ENCODE measurements around the gene NCEH1.

NCEH1 gene

GRCh38 chr3:172651936-172652625, 58.8 kb downstream of the NCEH1 start:
- Histone ChIP-seq H3K4me1 (ENCODE audit: insufficient read depth, insufficient read length) (no peaks in the 10 kb centered on the region), H3K4me3 (ENCODE audit: insufficient read length, low read depth) (no peak overlapping the region), H3K9ac (ENCODE audit: insufficient read length, low read depth) (no peak overlapping the region), H3K9me3 (ENCODE audit: insufficient read depth, low read length) (no peaks in the 10 kb centered on the region), H3K36me3 (ENCODE audit: insufficient read depth, insufficient read length, low read length) (no peaks in the 10 kb centered on the region), H3K27me3 (ENCODE audit: insufficient read depth, insufficient read length) (no peaks in the 10 kb centered on the region)
- no peak for DNase-seq (ENCODE audit: low read depth, low spot score)
- TF ChIP-seq SUZ12 (IDR thresholded peaks at IDR 0.05; ENCODE audit: extremely low read depth, insufficient read depth, insufficient read length) (no peak), YY1 (IDR thresholded peaks at IDR 0.05; ENCODE audit: insufficient read depth, insufficient read length) (no peak), ZNF274 (IDR thresholded peaks at IDR 0.05; ENCODE audit: low read depth, low read length) (no peak)

- Histone ChIP-seq H3K9ac (ENCODE audit: insufficient read length, low read depth) (no peak overlapping the region), H3K4me1 (ENCODE audit: insufficient read depth, insufficient read length) (no peaks in the 10 kb centered on the region), H3K36me3 (ENCODE audit: insufficient read depth, insufficient read length, low read length) (no peaks in the 10 kb centered on the region), H3K27me3 (ENCODE audit: insufficient read depth, insufficient read length) (no peaks in the 10 kb centered on the region), H3K4me3 (ENCODE audit: insufficient read length, low read depth) (no peak overlapping the region), H3K9me3 (ENCODE audit: insufficient read depth, low read length) (no peaks in the 10 kb centered on the region)
- DNase-seq (ENCODE audit: low read depth, low spot score): no peak
- TF ChIP-seq YY1 (IDR thresholded peaks at IDR 0.05; ENCODE audit: insufficient read depth, insufficient read length) (no peak), ZNF274 (IDR thresholded peaks at IDR 0.05; ENCODE audit: low read depth, low read length) (no peak), SUZ12 (IDR thresholded peaks at IDR 0.05; ENCODE audit: extremely low read depth, insufficient read depth, insufficient read length) (no peak)
Measured at GRCh38 chr3:172649987-172650386, 60.9 kb downstream of the NCEH1 start.

DNA sequence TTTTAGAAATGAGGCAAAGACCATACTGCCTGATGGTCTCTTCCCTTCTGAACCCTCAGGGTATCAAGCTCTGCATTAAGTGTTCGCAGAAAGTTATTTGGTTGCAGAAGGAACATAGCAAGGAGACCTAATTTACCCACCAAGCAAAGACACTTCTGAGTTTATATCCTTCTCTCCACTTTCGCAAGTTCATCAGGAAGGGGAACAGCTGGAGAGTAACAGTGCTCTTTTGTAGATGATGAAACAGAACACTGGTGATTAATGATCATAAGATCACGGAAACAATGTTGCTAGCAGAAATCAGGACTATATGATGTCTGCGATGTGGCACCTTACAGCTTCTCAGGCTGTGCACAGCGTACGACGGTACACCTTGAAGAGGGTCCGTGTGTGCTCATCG, 62.1 kb downstream of the NCEH1 start:
- no peaks in the 10 kb centered on the region for H3K36me3 ChIP-seq (ENCODE audit: insufficient read depth, insufficient read length, low read length)
- H3K9me3 ChIP-seq (ENCODE audit: insufficient read depth, low read length): no peaks in the 10 kb centered on the region
- no peaks in the 10 kb centered on the region for H3K27me3 ChIP-seq (ENCODE audit: insufficient read depth, insufficient read length)
- no peak overlapping the region for H3K9ac ChIP-seq (ENCODE audit: insufficient read length, low read depth)
- no peak for DNase-seq (ENCODE audit: low read depth, low spot score)
- H3K4me1 ChIP-seq (ENCODE audit: insufficient read depth, insufficient read length): no peaks in the 10 kb centered on the region
- no peak overlapping the region for H3K4me3 ChIP-seq (ENCODE audit: insufficient read length, low read depth)
- TF ChIP-seq SUZ12 (IDR thresholded peaks at IDR 0.05; ENCODE audit: extremely low read depth, insufficient read depth, insufficient read length): no peak
- TF ChIP-seq ZNF274 (IDR thresholded peaks at IDR 0.05; ENCODE audit: low read depth, low read length): no peak
- no peak for TF ChIP-seq YY1 (IDR thresholded peaks at IDR 0.05; ENCODE audit: insufficient read depth, insufficient read length)

GRCh38 chr3:172647823-172648222, 63.0 kb downstream of the NCEH1 start:
- H3K4me1 ChIP-seq (ENCODE audit: insufficient read depth, insufficient read length): no peaks in the 10 kb centered on the region
- H3K9ac ChIP-seq (ENCODE audit: insufficient read length, low read depth): no peak overlapping the region
- no peaks in the 10 kb centered on the region for H3K36me3 ChIP-seq (ENCODE audit: insufficient read depth, insufficient read length, low read length)
- H3K4me3 ChIP-seq (ENCODE audit: insufficient read length, low read depth): no peak overlapping the region
- H3K9me3 ChIP-seq (ENCODE audit: insufficient read depth, low read length): no peaks in the 10 kb centered on the region
- DNase-seq (ENCODE audit: low read depth, low spot score): no peak
- no peaks in the 10 kb centered on the region for H3K27me3 ChIP-seq (ENCODE audit: insufficient read depth, insufficient read length)
- TF ChIP-seq SUZ12 (IDR thresholded peaks at IDR 0.05; ENCODE audit: extremely low read depth, insufficient read depth, insufficient read length) (no peak), ZNF274 (IDR thresholded peaks at IDR 0.05; ENCODE audit: low read depth, low read length) (no peak), YY1 (IDR thresholded peaks at IDR 0.05; ENCODE audit: insufficient read depth, insufficient read length) (no peak)

- no peak for DNase-seq (ENCODE audit: low read depth, low spot score)
- Histone ChIP-seq H3K27me3 (ENCODE audit: insufficient read depth, insufficient read length) (no peaks in the 10 kb centered on the region), H3K9me3 (ENCODE audit: insufficient read depth, low read length) (no peaks in the 10 kb centered on the region), H3K9ac (ENCODE audit: insufficient read length, low read depth) (no peak overlapping the region), H3K4me1 (ENCODE audit: insufficient read depth, insufficient read length) (no peaks in the 10 kb centered on the region), H3K36me3 (ENCODE audit: insufficient read depth, insufficient read length, low read length) (no peaks in the 10 kb centered on the region), H3K4me3 (ENCODE audit: insufficient read length, low read depth) (no peak overlapping the region)
- TF ChIP-seq ZNF274 (IDR thresholded peaks at IDR 0.05; ENCODE audit: low read depth, low read length) (no peak), SUZ12 (IDR thresholded peaks at IDR 0.05; ENCODE audit: extremely low read depth, insufficient read depth, insufficient read length) (no peak), YY1 (IDR thresholded peaks at IDR 0.05; ENCODE audit: insufficient read depth, insufficient read length) (no peak)
Measured at GRCh38 chr3:172647080-172647479, 63.8 kb downstream of the NCEH1 start.

GRCh38 chr3:172646439-172647015, 64.3 kb downstream of the NCEH1 start:
- TF ChIP-seq ZNF274 (IDR thresholded peaks at IDR 0.05; ENCODE audit: low read depth, low read length): no peak
- no peak for TF ChIP-seq YY1 (IDR thresholded peaks at IDR 0.05; ENCODE audit: insufficient read depth, insufficient read length)
- TF ChIP-seq SUZ12 (IDR thresholded peaks at IDR 0.05; ENCODE audit: extremely low read depth, insufficient read depth, insufficient read length): no peak
- H3K9ac ChIP-seq (ENCODE audit: insufficient read length, low read depth): no peak overlapping the region
- H3K4me1 ChIP-seq (ENCODE audit: insufficient read depth, insufficient read length): no peaks in the 10 kb centered on the region
- no peak overlapping the region for H3K4me3 ChIP-seq (ENCODE audit: insufficient read length, low read depth)
- no peaks in the 10 kb centered on the region for H3K9me3 ChIP-seq (ENCODE audit: insufficient read depth, low read length)
- no peak for DNase-seq (ENCODE audit: low read depth, low spot score)
- no peaks in the 10 kb centered on the region for H3K36me3 ChIP-seq (ENCODE audit: insufficient read depth, insufficient read length, low read length)
- no peaks in the 10 kb centered on the region for H3K27me3 ChIP-seq (ENCODE audit: insufficient read depth, insufficient read length)

DNA sequence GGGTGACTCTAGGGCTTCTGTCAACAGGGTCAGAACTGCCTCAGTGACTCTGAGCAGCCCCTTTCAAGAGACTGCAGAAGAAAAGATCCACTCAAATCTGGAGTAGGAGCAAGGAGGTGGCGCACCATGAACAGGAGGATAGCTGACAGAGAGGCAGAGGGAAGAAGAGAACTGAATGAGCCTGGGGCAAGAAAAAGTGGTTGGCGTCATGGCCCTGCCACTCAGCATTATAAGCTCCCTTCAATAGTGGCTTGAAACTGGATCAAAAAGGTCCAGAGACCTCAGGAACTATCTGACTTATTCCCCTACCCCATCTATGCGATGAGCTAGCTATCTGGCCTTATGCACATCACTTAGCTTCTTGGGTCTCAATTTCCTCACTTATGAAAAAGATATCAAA, 66.6 kb downstream of the NCEH1 start:
- Histone ChIP-seq H3K4me3 (ENCODE audit: insufficient read length, low read depth) (no peak overlapping the region), H3K27me3 (ENCODE audit: insufficient read depth, insufficient read length) (no peaks in the 10 kb centered on the region), H3K9ac (ENCODE audit: insufficient read length, low read depth) (no peak overlapping the region), H3K4me1 (ENCODE audit: insufficient read depth, insufficient read length) (no peaks in the 10 kb centered on the region), H3K9me3 (ENCODE audit: insufficient read depth, low read length) (no peaks in the 10 kb centered on the region), H3K36me3 (ENCODE audit: insufficient read depth, insufficient read length, low read length) (no peaks in the 10 kb centered on the region)
- TF ChIP-seq ZNF274 (IDR thresholded peaks at IDR 0.05; ENCODE audit: low read depth, low read length) (no peak), YY1 (IDR thresholded peaks at IDR 0.05; ENCODE audit: insufficient read depth, insufficient read length) (no peak), SUZ12 (IDR thresholded peaks at IDR 0.05; ENCODE audit: extremely low read depth, insufficient read depth, insufficient read length) (no peak)
- no peak for DNase-seq (ENCODE audit: low read depth, low spot score)

Data from NT2/D1 (cell line).